ENCODE data around the gene KANK3. TPM values are rescaled to one million over a fixed set of nuclear protein-coding genes. Genes with fewer than 3 reads are reported as not detected.
A peak's percentile ranks its signal among the peaks of the same experiment; 100 is the strongest.

The KANK3 gene
- total and polyA plus RNA-seq, 2 donors = 3.3 to 6.0 TPM

DNA sequence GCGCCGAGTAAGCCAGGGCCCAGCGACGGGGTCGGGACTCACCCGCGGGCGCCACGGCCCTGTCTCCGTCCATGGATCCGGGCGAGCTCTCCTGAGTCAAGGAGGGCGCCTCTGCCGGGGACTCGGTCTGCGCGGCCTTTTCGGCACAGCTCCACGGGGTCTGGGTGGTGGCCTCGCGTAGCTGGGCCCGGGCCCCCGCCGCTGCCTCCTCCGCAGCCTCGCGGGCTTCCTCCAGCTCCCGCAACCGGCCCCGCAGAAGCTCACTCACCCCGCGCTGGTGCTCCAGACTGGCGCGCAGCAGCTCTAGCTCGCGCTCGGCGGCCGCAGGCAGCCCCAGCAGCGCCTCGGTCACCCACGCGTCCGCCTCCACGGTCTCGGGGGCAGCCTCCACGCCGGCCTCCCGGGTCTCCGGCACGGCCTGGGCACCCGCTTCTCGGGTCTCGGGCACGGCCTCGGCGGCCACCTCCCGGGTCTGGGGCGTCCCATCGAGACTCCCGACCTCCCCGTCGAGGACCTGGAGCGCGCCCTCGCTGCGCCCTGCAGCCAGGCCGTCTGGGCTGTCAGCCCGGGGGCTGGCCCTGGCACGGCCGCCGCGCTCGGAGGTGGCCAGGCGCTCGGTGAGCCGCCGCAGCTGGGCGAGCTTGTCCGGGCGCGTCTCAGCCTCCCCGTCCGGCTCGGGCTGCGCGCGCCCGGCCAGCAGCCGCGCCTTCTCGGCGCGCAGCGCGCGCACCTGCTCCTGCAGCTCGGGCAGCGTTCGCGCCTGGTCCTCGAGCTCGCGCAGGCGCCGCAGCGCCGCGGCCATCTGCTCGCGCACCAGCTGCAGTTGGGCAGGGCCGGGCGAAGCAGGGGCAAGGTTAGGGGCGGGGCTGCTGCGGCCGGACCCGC, 8.4 kb downstream of the KANK3 start:
- WGBS = 10% methylated on average over 117 of the region's 117 CpGs
- H3K36me3 ChIP-seq (ENCODE audit: control insufficient read depth in 2 of 2, insufficient read depth in 2 of 2, low read length in 1 of 2) = no peaks in the 10 kb centered on the region

DNA sequence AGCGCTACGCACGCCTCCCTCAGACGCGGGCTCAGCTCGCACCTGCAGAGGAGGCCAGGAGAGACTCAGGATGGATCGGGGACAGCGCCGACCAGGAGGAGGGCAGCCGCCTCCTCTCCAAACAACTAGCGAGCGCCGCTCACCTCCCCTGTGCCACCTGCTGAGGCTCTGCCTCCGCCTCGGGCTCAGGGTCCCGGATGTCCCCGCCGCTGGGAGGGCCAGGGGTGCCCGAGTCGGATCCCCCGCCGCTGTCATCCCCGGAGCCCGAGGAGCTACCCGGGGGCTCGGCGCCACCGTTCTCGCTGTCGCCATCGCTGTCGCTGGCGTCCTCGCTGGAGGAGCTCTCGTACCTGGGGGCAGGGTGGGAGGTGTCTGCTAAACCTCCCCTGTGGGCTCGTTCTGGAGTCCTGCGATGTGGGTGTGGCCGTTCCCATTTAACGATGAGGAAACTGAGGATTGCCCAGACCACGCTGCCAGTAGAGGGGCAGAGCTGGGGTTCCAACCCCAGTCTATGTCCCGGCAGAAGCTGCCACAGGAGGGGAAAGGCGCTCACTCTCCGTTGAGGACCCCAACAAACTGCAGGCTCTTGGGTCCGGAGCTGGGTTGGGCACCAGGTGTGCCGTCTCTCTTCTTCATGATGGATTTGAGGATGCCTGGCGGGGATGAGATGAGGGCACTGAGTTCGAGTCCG, 9.2 kb downstream of the KANK3 start:
- Histone ChIP-seq H3K4me1 (ENCODE audit: control insufficient read depth in 2 of 2, insufficient read depth in 2 of 2, low read length in 2 of 2) (peaks cover 4 to 8% of the 10 kb centered on the region in 2 donors), H3K36me3 (ENCODE audit: control insufficient read depth in 2 of 2, insufficient read depth in 2 of 2, low read length in 1 of 2) (no peaks in the 10 kb centered on the region), H3K27me3 (ENCODE audit: control insufficient read depth in 2 of 2, insufficient read depth in 1 of 2, low read length in 1 of 2) (peaks cover 48 to 78% of the 10 kb centered on the region in 2 donors), H3K27ac (ENCODE audit: low read depth in 1 of 2, low read length in 1 of 2) (no peak overlapping the region), H3K9me3 (ENCODE audit: control insufficient read depth in 2 of 2, insufficient read depth in 1 of 2, low read length in 1 of 2) (peaks cover 0 to 4% of the 10 kb centered on the region in 2 donors), H3K4me3 (ENCODE audit: low read length in 2 of 2) (no peak overlapping the region)
- WGBS = 28% methylated on average over 48 of the region's 48 CpGs
- DNase-seq (ENCODE audit: low read depth in 6 of 9, low spot score in 9 of 9) = no peak

More for the DNA sequence above, 8.4 kb downstream of the KANK3 start:
- Histone ChIP-seq H3K27ac (ENCODE audit: low read depth in 1 of 2, low read length in 1 of 2) (no peak overlapping the region), H3K4me1 (ENCODE audit: control insufficient read depth in 2 of 2, insufficient read depth in 2 of 2, low read length in 2 of 2) (peaks cover 4 to 8% of the 10 kb centered on the region in 2 donors), H3K9me3 (ENCODE audit: control insufficient read depth in 2 of 2, insufficient read depth in 1 of 2, low read length in 1 of 2) (peaks cover 0 to 4% of the 10 kb centered on the region in 2 donors), H3K4me3 (ENCODE audit: low read length in 2 of 2) (peak overlapping the region in 1 of 2 donors; percentile 39), H3K27me3 (ENCODE audit: control insufficient read depth in 2 of 2, insufficient read depth in 1 of 2, low read length in 1 of 2) (peaks cover 48 to 83% of the 10 kb centered on the region in 2 donors)
- no peak for DNase-seq (ENCODE audit: low read depth in 6 of 9, low spot score in 9 of 9)

DNA sequence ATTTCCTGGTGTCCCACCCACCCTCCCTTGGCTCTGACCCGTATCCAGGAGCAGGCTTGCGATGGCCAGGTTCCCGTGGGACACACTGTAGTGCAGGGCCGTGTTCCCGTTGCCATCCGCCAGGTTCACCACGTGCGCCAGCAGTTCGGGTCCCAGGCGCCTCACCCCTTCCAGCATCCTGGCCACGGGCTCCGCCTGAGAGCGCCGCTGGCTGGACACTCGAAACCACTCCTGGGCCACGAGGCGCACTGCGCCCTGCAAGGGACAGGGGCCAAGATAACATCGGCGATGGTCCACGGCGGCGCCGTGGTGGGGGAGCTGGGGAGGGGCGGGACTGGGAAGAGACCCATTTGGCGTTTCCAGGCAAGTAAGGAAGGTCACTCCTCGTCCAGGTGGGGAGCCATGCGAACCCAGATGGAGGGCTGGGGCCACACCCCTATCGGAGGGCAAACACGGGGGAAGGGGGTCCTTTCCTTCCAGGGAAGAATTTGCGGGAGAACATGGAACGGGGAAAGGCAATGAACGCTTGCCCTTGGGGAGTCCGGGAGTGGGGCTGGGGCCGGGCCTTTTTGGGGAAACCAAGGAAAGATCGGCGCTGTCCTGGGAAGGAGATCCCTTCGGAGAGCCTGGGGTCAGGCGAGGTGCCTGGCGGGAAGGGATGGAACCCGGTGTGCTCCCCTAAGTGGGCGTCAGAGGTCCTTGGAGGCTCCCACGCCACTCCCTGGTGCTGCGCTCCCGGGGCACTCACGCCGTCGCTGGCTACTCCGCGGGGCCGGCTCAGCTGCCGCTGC, 9.9 kb downstream of the KANK3 start:
- Histone ChIP-seq H3K4me3 (ENCODE audit: low read length in 2 of 2) (no peak overlapping the region), H3K27ac (ENCODE audit: low read depth in 1 of 2, low read length in 1 of 2) (no peak overlapping the region), H3K9me3 (ENCODE audit: control insufficient read depth in 2 of 2, insufficient read depth in 1 of 2, low read length in 1 of 2) (peaks cover 0 to 4% of the 10 kb centered on the region in 2 donors), H3K36me3 (ENCODE audit: control insufficient read depth in 2 of 2, insufficient read depth in 2 of 2, low read length in 1 of 2) (no peaks in the 10 kb centered on the region), H3K4me1 (ENCODE audit: control insufficient read depth in 2 of 2, insufficient read depth in 2 of 2, low read length in 2 of 2) (peaks cover 4 to 8% of the 10 kb centered on the region in 2 donors), H3K27me3 (ENCODE audit: control insufficient read depth in 2 of 2, insufficient read depth in 1 of 2, low read length in 1 of 2) (peaks cover 48 to 76% of the 10 kb centered on the region in 2 donors)
- WGBS = 38% methylated on average over 52 of the region's 52 CpGs
- no peak for DNase-seq (ENCODE audit: low read depth in 6 of 9, low spot score in 9 of 9)

GRCh38 chr19:8331263-8331845, 11.7 kb downstream of the KANK3 start:
- peaks cover 4 to 8% of the 10 kb centered on the region in 2 donors for H3K4me1 ChIP-seq (ENCODE audit: control insufficient read depth in 2 of 2, insufficient read depth in 2 of 2, low read length in 2 of 2)
- no peaks in the 10 kb centered on the region for H3K36me3 ChIP-seq (ENCODE audit: control insufficient read depth in 2 of 2, insufficient read depth in 2 of 2, low read length in 1 of 2)
- DNase-seq (ENCODE audit: low read depth in 6 of 9, low spot score in 9 of 9) = no peak
- no peak overlapping the region for H3K4me3 ChIP-seq (ENCODE audit: low read length in 2 of 2)
- H3K27me3 ChIP-seq (ENCODE audit: control insufficient read depth in 2 of 2, insufficient read depth in 1 of 2, low read length in 1 of 2) = peaks cover 45 to 63% of the 10 kb centered on the region in 2 donors
- peaks cover 2 to 4% of the 10 kb centered on the region in 2 donors for H3K9me3 ChIP-seq (ENCODE audit: control insufficient read depth in 2 of 2, insufficient read depth in 1 of 2, low read length in 1 of 2)
- WGBS = 93% methylated on average over 8 of the region's 8 CpGs
- no peak overlapping the region for H3K27ac ChIP-seq (ENCODE audit: low read depth in 1 of 2, low read length in 1 of 2)

GRCh38 chr19:8329996-8330395, 13.1 kb downstream of the KANK3 start:
- Histone ChIP-seq H3K27me3 (ENCODE audit: control insufficient read depth in 2 of 2, insufficient read depth in 1 of 2, low read length in 1 of 2) (peaks cover 31 to 52% of the 10 kb centered on the region in 2 donors), H3K4me3 (ENCODE audit: low read length in 2 of 2) (no peak overlapping the region), H3K9me3 (ENCODE audit: control insufficient read depth in 2 of 2, insufficient read depth in 1 of 2, low read length in 1 of 2) (peaks cover 2 to 4% of the 10 kb centered on the region in 2 donors), H3K4me1 (ENCODE audit: control insufficient read depth in 2 of 2, insufficient read depth in 2 of 2, low read length in 2 of 2) (peaks cover 0 to 2% of the 10 kb centered on the region in 2 donors), H3K36me3 (ENCODE audit: control insufficient read depth in 2 of 2, insufficient read depth in 2 of 2, low read length in 1 of 2) (peaks cover 0 to under 1% of the 10 kb centered on the region in 2 donors), H3K27ac (ENCODE audit: low read depth in 1 of 2, low read length in 1 of 2) (no peak overlapping the region)
- DNase-seq (ENCODE audit: low read depth in 6 of 9, low spot score in 9 of 9) = no peak
- 89% methylated on average over 3 of the region's 3 CpGs for WGBS

- no peak for DNase-seq (ENCODE audit: low read depth in 6 of 9, low spot score in 9 of 9)
- Histone ChIP-seq H3K9me3 (ENCODE audit: control insufficient read depth in 2 of 2, insufficient read depth in 1 of 2, low read length in 1 of 2) (peaks cover 2 to 4% of the 10 kb centered on the region in 2 donors), H3K4me1 (ENCODE audit: control insufficient read depth in 2 of 2, insufficient read depth in 2 of 2, low read length in 2 of 2) (peaks cover 11 to 15% of the 10 kb centered on the region in 2 donors), H3K27me3 (ENCODE audit: control insufficient read depth in 2 of 2, insufficient read depth in 1 of 2, low read length in 1 of 2) (peaks cover 0 to 12% of the 10 kb centered on the region in 2 donors), H3K4me3 (ENCODE audit: low read length in 2 of 2) (no peak overlapping the region), H3K27ac (ENCODE audit: low read depth in 1 of 2, low read length in 1 of 2) (no peak overlapping the region), H3K36me3 (ENCODE audit: control insufficient read depth in 2 of 2, insufficient read depth in 2 of 2, low read length in 1 of 2) (peaks cover 21 to 22% of the 10 kb centered on the region in 2 donors)
- 97% methylated on average over 3 of the region's 3 CpGs for WGBS
These were observed 17.6 kb downstream of the KANK3 start for GRCh38 chr19:8325454-8325853.

DNA sequence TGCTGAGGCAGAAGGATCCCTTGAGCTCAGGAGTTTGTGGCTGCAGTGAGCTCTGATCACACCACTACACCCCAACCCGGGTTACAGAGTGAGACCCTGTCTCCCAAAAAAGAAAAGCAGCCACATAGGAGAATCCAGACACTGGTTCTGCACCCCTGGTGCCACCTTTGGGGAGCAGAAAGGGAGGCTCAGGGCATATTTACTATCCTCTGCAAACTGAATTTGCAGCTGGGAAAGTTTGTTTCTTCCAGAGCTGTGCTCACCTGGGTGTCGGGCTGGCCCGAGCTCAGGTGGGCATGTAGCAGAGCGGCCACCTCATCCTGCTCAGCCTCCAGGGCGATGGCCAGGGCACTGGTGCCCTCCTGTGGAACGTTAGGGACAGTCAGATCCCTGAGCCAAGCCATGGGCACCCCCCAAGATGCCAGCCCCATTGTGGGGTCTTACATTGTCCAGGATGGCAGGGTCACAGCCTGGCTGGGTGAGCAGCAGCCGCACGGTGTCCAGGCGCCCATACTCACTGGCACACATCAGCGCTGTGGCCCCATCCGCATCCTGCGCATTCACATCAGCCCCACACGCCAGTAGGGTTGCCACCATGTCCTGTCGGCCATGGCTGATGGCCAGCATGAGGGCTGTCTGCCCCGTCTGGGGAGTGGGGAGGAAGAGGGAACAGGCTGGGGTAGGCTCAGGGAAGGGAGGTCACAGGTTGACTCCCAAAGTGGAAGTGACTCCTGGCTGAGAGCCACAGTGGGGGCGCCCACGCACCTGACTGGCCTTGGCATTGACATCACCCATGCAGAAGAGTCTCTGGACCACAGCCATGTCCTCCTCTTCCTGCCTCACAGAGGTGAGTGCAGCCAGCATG, 18.6 kb downstream of the KANK3 start:
- DNase-seq (ENCODE audit: low read depth in 6 of 9, low spot score in 9 of 9) = no peak
- Histone ChIP-seq H3K36me3 (ENCODE audit: control insufficient read depth in 2 of 2, insufficient read depth in 2 of 2, low read length in 1 of 2) (peaks cover 21 to 22% of the 10 kb centered on the region in 2 donors), H3K27me3 (ENCODE audit: control insufficient read depth in 2 of 2, insufficient read depth in 1 of 2, low read length in 1 of 2) (peaks cover 0 to 10% of the 10 kb centered on the region in 2 donors), H3K4me1 (ENCODE audit: control insufficient read depth in 2 of 2, insufficient read depth in 2 of 2, low read length in 2 of 2) (peaks cover 15 to 25% of the 10 kb centered on the region in 2 donors), H3K4me3 (ENCODE audit: low read length in 2 of 2) (no peak overlapping the region), H3K9me3 (ENCODE audit: control insufficient read depth in 2 of 2, insufficient read depth in 1 of 2, low read length in 1 of 2) (peaks cover 2 to 4% of the 10 kb centered on the region in 2 donors), H3K27ac (ENCODE audit: low read depth in 1 of 2, low read length in 1 of 2) (no peak overlapping the region)
- WGBS = 92% methylated on average over 17 of the region's 17 CpGs

DNA sequence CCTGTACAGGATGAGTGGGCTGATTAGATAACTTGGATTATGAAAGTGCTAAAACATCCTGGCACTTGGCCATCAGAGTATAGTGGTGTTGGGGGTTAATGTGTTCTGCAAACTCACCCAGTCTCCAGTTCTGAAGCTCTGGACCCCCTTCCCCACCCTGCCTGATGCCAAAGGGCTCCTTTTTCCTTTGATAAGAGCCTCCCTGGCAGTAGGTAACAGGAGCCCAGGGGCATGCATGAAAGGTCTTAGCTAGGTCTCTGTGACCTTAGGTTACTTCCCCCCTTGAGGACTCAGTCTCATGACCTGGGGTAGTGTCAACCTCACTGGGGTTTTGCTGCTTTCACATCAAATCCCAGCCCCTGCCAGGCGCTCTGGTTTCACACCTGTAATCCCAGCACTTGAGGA, 19.3 kb downstream of the KANK3 start:
- 98% methylated on average over 1 of the region's 1 CpG for WGBS
- H3K4me3 ChIP-seq (ENCODE audit: low read length in 2 of 2) = no peak overlapping the region
- peaks cover 15 to 28% of the 10 kb centered on the region in 2 donors for H3K4me1 ChIP-seq (ENCODE audit: control insufficient read depth in 2 of 2, insufficient read depth in 2 of 2, low read length in 2 of 2)
- H3K27me3 ChIP-seq (ENCODE audit: control insufficient read depth in 2 of 2, insufficient read depth in 1 of 2, low read length in 1 of 2) = peaks cover 0 to 9% of the 10 kb centered on the region in 2 donors
- H3K9me3 ChIP-seq (ENCODE audit: control insufficient read depth in 2 of 2, insufficient read depth in 1 of 2, low read length in 1 of 2) = peaks cover 2 to 4% of the 10 kb centered on the region in 2 donors
- H3K27ac ChIP-seq (ENCODE audit: low read depth in 1 of 2, low read length in 1 of 2) = no peak overlapping the region
- DNase-seq (ENCODE audit: low read depth in 6 of 9, low spot score in 9 of 9) = no peak
- peaks cover 21 to 22% of the 10 kb centered on the region in 2 donors for H3K36me3 ChIP-seq (ENCODE audit: control insufficient read depth in 2 of 2, insufficient read depth in 2 of 2, low read length in 1 of 2)
